PFSK-1 (cell line): ENCODE measurements around the gene ROPN1B.

Experiments
- POLR2AphosphoS5 ChIP-seq: IDR thresholded peaks from 2 replicates; pipeline ENCODE4 v1.6.1; 2012; ENCODE audit warnings: low read depth, mild to moderate bottlenecking, control low read depth, low read length, moderate library complexity
- REST ChIP-seq, 2 experiments: IDR thresholded peaks; 2 replicates each; pipeline versions ENCODE4 v1.6.1 to v1.8.0; 2011 to 2012; ENCODE audit warnings: low read depth in 2 of 2, low read length in 2 of 2, control low read depth in 1 of 2, inconsistent platforms in 1 of 2, mild to moderate bottlenecking in 1 of 2, moderate library complexity in 1 of 2; ENCODE audit not compliant: insufficient read depth in 1 of 2

- TF ChIP-seq POLR2AphosphoS5 (no peak), REST (IDR thresholded peaks at IDR 0.05; ENCODE audit: insufficient read depth in 1 of 2, low read depth in 2 of 2, low read length in 2 of 2) (no peak)
Measured at GRCh38 chr3:125960066-125960424, 8.9 kb upstream of the ROPN1B start.
